DMS114 treated with DMSO at 0.1 percent for 48 hours (cell line): ENCODE data around the gene CEP120.
"Not testable (repeated sequence)": the region's sequence is repeated elsewhere in the genome, so short reads cannot be mapped to it uniquely, and the experiment has no call there.

Source experiments
- DNase-seq: peaks from one replicate; lab custom pipeline; 2025; ENCODE audit not compliant: unreplicated experiment; lab: John Stamatoyannopoulos, UW

The CEP120 gene

GRCh38 chr5:123439709-123440108 lies 16.5 kb upstream of the CEP120 start:
- DNase-seq, result no peak

- no peak for DNase-seq
Measured at GRCh38 chr5:123438902-123439301, 15.7 kb upstream of the CEP120 start.

- no peak for DNase-seq
Measured at GRCh38 chr5:123438244-123438643, 15.0 kb upstream of the CEP120 start.

DNA sequence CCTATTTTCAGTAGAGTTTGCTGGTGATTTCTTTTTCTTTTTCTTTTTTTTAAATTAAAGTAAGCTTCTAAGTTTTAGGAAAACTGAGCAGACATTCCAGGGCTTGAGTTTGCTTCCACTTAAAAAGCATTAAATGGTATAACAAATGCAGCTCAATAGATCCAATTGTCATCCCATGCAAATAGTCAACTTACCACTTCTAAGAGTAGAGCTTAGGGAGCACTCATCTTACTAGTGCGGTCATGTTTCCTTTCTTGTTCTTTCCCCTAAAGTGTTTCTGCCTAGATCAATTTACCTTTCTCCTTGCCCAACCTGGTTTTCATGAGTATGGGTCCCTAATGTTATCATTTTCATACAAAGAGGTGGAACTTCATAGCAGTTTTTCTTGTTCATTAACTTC lies 13.0 kb upstream of the CEP120 start:
- no peak for DNase-seq

DNA sequence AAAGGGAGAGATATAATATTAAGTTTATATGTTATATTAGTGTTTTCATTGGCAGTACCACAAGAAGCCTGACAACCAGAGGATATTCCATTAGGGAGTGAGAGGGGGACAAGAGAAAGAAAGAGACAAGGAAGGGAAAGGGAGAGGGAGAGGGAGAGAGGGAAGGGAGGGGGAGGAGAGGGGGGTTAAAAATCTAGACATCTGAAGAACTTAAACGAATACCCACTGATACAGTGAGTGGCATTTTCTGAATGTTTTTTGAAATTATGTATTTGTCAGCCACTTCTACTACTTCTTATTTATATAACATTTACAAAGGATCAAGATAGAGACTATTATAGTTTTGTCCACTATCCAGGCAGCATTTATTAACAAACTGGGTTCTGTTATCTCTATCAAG lies 11.6 kb upstream of the CEP120 start:
- no peak for DNase-seq

- no peak for DNase-seq
Measured at GRCh38 chr5:123433596-123433995, 10.4 kb upstream of the CEP120 start.

- not testable (repeated sequence) for DNase-seq
Measured at GRCh38 chr5:123430441-123430840, 7.2 kb upstream of the CEP120 start.

GRCh38 chr5:123429993-123430392 lies 6.8 kb upstream of the CEP120 start:
- DNase-seq, result no peak

DNA sequence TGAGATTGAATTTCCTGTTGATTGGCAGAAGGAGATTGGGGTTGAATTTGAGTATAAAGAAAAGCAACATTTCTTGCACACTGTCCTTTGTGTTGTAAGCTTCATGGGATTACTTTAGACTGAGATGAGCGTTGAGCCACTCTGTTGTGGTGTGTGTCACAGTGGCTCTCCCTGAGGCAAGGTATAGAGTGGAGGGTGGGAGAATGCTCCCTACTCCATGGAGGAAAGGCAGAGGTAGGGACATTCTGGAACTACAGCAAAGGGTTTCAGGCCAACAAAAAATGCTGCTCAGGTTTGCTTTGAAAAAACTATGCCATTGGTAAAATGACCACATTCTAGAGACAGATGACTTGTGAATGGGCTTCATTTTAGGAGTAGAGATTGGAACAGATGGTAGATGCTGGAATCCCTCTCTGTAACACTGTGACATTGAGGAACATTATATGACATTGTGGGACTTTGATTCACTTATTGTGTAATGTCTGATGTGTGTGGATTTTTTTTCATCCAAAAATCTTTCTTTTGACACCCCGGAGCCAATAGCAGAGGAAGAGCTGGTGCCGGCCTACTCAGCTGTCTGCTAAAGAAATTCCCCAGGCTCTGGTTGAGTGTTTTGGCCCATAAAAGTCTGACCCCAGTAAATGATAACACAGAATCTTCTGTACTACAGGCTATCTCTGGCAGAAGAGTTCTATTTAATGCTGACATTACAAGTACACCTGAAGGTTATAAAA lies 6.2 kb upstream of the CEP120 start:
- DNase-seq, result no peak

DNA sequence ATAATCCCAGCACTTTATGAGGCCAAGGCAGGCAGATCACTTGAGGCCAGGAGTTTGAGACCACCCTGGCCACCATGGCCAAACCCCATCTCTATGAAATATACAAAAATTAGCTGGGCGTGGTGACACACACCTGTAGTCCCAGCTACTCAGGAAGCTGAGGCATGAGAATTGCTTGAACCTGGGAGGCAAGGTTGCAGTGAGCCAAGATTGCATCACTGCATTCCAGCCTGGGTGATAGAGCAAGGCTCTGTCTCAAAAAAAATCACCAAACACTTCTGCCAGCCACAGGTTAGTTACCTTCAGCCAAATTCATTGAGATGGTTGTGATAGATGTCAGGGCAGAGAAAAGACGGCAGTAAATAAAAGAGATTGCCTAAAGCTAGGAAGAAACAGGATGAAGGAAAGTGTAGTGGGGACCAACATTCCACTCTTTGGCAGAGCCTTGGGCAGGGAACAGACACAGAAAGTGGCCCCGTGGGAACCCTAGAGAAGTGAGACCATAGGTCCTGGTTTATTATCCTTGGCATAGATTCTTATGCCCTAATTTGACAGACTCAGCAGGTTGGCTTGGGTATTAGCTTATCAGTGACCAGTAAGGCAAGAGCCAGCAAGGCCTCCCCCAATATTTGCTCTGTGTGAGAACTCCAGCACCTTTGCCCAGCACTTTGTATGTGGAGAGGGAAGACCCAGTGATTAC lies 5.5 kb upstream of the CEP120 start:
- DNase-seq, result no peak

DNA sequence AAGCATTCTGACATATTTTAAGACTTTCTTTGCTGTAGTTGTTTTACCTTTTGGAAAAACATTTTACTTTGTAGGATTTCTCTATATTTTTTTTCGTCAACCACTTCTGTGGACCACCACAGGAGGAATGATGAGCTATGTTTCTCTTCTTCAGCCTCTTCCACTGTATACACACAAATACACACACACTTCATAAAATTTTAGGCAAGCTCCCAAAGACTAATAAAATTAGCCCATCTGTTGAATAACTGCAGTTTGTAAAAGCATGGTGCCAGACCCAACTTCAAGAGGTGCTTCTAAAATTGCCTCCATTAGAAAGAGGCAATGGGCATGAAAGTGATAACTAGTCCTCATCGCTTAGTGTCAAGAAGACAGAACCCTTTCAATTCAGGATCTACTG lies 4.1 kb upstream of the CEP120 start:
- DNase-seq, result no peak

- no peak for DNase-seq
Measured at GRCh38 chr5:123425431-123425830, 2.2 kb upstream of the CEP120 start.

- no peak for DNase-seq
Measured at GRCh38 chr5:123422433-123423277, 548 bp downstream of the CEP120 start.

DNA sequence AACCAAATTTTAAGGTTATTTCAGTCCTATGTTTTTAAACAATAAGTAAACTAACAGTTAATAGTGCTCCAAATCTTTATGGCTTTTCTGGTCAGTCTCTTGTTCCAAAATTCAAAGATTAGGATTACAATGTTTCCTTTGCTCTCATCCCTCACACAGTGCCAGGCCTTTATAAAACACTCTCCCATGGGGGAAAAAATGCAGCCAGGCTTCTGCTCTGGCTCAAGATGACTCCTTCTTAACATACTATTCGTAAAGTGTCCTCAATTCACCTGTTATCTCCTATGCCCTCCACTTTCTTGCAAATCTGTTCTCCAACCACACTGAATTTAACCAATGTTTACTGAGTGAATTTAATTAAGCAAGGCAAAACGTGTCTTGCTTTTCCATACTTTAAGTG lies 1.4 kb downstream of the CEP120 start:
- no peak for DNase-seq

GRCh38 chr5:123414974-123415373 lies 8.2 kb downstream of the CEP120 start:
- DNase-seq, result no peak

DNA sequence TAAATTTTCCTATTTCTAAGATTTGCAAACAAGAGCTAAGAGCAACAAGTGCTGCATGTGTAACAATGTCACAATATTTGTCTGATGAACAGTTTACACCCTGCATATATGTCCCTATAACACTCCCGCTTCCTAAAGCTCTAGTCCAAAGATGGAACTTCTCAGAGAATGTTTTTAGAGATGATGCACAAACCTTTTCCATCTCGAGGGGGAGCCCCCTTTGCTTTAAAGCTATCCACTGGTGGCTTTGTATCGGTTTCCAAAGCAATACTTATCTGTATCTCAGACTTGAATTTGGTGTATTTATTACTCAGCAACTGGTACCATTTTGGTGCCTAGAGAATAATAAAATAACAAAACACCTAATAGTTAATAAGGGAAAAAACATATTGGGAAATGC lies 11.0 kb downstream of the CEP120 start:
- no peak for DNase-seq

DNA sequence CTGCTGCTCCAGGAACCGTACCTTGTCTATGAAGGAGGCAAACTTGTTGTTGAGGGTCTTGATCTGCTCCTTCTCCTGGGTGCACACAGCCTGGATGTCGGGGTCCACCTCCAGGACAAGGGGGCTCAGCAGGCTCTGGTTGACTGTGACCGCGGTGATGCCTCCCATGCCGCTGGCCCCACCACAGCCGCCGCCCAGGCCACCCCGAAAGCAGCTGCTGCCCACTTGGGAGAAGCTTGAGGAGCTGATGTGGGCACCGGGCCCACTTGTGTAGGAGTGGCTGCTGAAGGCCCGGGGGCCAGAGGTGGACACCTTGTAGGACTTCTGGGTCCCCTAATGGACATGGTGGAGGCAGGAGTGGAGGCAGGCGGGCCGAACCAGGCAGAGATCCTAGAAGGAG lies 21.2 kb downstream of the CEP120 start:
- not testable (repeated sequence) for DNase-seq

- DNase-seq, result no peak
Measured at GRCh38 chr5:123401320-123401719, 21.9 kb downstream of the CEP120 start.

GRCh38 chr5:123400870-123401291 lies 22.3 kb downstream of the CEP120 start:
- not testable (repeated sequence) for DNase-seq

GRCh38 chr5:123398058-123398733 lies 25.0 kb downstream of the CEP120 start:
- DNase-seq, result no peak

DNA sequence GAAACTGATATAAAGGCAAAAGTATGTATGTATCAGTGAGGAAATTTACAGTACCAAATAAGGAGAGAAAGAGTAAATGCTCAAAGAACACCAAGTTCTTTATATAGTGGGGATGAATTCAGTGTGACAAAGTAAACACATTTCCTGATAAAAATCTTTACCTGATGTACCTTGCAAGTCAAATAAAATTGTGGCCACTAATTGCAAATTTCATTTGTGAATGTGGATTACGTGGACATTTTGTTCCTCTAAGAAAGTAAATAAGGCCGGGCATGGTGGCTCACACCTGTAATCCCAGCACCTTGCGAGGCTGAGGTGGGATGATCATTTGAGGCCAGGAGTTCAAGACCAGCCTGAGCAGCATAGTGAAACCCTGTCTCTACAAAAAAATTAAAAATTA lies 25.7 kb downstream of the CEP120 start:
- DNase-seq, result no peak
